GM12801 (cell line): Measurements from ENCODE around the gene GHITM.

Experiments
- TF ChIP-seq, protein P1 (sequence below): IDR thresholded peaks from one replicate; pipeline ENCODE4 v1.5.1; 2011; ENCODE audit warnings: control low read depth; ENCODE audit not compliant: insufficient read length; ENCODE audit errors: extremely low read depth

The GHITM gene

DNA sequence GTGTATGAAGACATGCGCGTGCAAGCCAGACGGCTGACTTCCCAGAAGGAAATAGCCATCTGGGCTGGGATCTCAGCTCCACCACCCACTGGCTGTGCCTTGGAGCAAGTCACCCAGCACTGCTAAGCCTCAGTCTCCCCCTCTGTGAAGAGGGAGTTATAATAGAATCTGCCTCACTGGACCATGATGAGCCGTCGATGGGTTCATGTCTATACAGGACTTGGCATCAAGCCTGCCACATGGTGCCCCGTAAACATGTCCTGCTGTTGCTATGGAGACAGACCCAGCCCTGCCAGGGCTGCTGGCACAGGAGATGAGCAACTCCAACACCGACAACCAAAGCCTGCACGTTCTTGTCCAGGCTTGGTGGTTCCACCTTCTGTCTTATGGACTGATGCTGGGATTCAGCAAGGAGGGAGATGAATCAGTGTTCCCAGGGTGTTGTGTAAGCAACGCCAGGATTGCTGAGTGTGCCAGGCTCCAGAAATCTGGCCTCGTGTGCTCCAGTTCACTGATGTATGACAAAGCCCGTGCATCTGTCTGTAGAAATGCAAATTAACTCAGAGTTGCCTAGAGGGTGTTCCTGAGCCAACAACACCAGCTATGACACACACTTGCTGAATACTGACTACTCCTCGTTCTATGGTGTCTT is 39.9 kb downstream of the GHITM start:
- TF ChIP-seq, protein P1, sequence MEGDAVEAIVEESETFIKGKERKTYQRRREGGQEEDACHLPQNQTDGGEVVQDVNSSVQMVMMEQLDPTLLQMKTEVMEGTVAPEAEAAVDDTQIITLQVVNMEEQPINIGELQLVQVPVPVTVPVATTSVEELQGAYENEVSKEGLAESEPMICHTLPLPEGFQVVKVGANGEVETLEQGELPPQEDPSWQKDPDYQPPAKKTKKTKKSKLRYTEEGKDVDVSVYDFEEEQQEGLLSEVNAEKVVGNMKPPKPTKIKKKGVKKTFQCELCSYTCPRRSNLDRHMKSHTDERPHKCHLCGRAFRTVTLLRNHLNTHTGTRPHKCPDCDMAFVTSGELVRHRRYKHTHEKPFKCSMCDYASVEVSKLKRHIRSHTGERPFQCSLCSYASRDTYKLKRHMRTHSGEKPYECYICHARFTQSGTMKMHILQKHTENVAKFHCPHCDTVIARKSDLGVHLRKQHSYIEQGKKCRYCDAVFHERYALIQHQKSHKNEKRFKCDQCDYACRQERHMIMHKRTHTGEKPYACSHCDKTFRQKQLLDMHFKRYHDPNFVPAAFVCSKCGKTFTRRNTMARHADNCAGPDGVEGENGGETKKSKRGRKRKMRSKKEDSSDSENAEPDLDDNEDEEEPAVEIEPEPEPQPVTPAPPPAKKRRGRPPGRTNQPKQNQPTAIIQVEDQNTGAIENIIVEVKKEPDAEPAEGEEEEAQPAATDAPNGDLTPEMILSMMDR: no peak

DNA sequence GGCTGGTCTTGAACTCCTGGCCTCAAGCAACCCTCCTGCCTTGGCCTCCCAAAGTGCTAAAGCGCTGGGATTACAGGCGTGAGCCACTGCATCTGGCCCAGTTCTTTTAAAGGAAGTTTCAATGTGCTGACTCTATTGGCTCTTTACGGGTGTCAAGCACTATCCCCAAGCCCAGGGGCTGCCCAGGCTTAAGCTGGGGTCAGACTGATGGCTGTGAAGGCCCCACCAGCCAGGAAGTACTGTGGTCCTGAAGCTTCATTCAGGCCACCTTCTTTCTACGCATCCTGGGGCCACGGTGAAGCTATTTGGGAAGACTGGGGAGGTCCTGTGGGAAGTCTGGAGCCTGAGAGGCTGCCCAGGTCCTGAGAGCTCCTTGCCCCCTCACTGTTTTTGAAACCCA is 42.3 kb downstream of the GHITM start:
- TF ChIP-seq, protein P1: no peak

DNA sequence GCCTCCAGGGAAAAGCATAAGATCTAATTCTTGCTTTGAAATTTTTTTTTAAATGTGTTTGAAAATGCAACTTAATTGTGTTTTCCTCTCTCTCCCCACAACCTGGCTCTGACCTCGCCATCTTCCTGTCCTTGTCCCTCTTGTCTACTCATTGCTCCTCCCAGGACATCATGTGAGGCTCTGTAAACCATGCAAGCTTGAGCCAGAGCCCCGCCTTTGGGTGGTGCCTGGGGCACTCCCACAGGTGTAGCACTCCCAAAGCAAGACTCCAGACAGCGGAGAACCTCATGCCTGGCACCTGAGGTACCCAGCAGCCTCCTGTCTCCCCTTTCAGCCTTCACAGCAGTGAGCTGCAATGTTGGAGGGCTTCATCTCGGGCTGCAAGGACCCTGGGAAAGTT is 45.2 kb downstream of the GHITM start:
- TF ChIP-seq, protein P1: no peak

DNA sequence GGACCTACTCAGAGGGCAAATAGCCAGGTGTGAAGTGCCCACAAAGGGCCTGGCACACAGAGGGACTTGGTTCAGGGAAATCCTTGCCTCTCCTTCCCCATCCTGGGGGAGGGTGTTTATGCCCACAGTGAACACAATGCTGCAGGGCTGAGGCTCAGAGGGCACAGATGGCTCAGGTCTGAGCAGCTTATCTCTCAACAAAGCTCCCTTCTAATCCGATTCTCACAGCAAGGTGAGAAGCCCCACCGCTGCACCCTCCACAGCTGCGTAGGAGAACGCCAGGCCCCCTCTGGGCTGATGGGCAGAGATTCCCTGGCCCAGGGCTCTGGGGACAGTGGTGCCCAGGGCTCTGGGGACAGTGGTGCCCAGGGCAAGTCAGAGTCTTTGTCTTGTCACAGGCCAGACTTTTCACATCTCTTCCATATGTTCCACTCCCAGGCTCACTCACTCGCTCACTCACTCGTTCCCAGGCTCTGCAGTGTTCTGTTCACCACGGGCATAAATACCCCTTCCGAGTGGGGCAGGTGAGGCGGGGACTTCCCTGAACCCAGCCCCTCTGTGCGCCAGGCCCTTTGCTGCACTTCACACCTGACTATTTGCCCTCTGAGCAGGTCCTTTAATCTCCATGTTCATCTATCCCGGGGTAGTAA is 46.3 kb downstream of the GHITM start:
- TF ChIP-seq, protein P1: no peak

DNA sequence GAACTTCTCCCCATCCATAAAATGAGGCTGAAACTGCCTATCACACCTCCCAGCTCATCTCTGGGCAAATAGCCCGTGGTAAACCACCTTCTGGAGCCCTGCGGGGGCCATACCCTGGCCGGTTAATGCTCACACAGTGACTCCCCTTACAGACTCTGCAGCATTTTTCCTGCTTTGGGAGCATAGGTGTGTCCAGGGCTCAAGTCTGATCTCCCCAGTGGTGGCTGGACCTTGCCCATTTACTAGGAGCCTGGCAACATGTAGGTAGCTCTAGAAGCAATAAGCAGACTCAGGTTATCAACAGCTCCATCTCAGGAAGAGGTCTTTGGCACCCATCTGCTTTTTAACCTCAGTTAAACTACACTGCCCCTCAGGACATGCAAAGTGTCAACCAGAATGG is 49.5 kb downstream of the GHITM start:
- TF ChIP-seq, protein P1: no peak

DNA sequence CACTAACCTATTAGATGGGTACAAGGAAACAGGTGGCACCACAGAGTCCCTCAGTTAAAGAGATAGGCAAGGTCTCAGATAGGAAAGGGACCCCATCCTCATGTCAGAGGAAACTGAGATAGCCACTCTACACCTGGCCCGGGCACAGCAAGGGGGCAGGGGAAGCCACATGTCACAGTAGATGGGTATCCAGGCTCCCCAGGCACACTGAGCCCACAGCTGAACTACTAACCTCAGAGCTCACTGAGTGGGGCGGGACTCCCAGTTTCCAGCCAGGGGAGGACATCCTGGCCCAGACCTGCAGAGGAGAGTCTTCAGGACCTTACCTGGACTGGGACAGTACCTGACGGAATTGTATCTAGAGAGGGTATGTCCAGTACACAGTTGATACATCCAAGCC is 51.3 kb downstream of the GHITM start:
- TF ChIP-seq, protein P1: no peak

DNA sequence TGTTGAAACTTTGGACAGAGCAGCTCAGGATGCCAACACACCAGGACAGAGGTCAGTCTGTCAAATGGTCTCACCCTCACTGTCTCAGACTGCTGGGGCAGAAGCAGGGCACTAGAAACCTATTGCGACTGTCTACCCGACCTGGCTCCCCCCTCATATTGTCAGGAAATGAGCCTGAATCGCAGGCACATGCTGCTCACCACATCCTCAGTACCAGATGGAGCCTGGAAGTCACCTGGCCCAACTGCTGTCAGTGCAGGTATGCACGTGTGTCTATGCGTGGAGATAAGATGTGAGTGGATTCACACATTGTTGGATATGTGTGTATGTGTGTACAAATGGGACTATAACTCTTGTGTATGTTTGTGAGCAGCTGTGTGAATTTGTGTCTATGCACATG is 51.8 kb downstream of the GHITM start:
- TF ChIP-seq, protein P1: no peak
